Stimulated activated CD4-positive, alpha-beta T cell treated with anti-CD3 and anti-CD28 coated beads, Interleukin-4, amount 100 ng/mL, for 4 hours (primary cell): ENCODE measurements around the gene ZXDA.
"Not testable (repeated sequence)": the region's sequence is repeated elsewhere in the genome, so short reads cannot be mapped to it uniquely, and the experiment has no call there.

Experiments used
- DNase-seq, 2 experiments: peaks; one replicate each; pipeline ENCODE4 v3.0.0-alpha.2; 2020

ZXDA gene, protein sequence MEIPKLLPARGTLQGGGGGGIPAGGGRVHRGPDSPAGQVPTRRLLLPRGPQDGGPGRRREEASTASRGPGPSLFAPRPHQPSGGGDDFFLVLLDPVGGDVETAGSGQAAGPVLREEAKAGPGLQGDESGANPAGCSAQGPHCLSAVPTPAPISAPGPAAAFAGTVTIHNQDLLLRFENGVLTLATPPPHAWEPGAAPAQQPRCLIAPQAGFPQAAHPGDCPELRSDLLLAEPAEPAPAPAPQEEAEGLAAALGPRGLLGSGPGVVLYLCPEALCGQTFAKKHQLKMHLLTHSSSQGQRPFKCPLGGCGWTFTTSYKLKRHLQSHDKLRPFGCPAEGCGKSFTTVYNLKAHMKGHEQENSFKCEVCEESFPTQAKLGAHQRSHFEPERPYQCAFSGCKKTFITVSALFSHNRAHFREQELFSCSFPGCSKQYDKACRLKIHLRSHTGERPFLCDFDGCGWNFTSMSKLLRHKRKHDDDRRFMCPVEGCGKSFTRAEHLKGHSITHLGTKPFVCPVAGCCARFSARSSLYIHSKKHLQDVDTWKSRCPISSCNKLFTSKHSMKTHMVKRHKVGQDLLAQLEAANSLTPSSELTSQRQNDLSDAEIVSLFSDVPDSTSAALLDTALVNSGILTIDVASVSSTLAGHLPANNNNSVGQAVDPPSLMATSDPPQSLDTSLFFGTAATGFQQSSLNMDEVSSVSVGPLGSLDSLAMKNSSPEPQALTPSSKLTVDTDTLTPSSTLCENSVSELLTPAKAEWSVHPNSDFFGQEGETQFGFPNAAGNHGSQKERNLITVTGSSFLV

GRCh38 chrX:57910287-57910912 is at the start of gene ZXDA:
Gene ZXDA (minus strand): TSS chrX:57910458. CDS start chrX:57910420, 38 bp downstream.
- not testable (repeated sequence) for DNase-seq

GRCh38 chrX:57952320-57952678 is 42.0 kb upstream of the ZXDA start:
- DNase-seq = no peak

DNA sequence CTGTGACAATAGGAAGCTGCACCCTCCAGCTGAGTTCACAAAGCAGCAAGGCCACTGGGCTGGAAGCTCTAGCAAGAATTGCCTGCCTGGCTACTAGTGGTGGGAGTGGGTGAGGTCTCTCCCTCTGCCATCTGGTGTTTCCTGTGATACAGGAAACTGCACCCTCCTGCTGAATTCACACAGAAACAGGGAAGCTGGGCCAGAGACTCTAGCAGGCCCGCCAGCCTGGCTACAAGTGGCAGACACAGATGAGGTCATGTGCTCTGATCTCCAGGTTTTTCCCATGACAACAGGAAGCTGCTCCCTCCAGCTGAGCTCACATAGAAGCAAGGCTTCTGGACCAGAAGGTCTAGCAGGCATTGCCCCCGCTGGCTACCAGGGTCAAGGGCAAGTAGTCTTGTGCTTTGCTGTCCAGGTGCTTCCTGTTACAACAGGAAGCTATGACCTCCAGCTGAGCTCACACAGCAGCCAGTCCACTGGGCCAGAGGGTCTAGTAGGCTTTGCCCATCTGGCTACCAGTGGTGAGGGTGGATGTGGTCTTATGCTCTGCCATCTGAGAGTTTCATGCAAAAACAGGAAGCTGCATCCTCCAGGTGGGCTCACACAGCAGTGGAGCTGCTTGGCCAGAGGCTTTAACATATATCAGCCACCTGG is 41.5 kb upstream of the ZXDA start:
- DNase-seq = no peak

GRCh38 chrX:57933321-57933720 is 23.1 kb upstream of the ZXDA start:
- no peak for DNase-seq

DNA sequence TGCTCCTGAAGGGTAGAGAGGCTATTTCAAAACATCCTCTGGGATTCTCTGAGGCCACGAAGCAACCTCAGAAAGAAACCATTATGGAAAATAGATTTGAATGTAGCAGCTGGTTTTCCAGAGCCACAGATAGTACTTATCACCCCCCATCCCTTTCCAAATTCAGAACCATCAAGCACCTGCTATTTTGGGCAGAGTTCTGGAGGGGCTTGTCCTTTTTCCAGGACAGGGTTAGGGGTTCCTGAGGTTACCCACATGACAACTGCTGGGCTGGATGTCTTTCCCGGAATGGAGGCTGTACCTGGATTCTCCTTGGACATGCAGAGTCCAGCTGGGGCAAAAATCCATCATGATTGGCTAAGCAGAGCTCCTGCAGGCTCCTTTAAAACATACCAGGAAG is 22.0 kb upstream of the ZXDA start:
- no peak for DNase-seq

DNA sequence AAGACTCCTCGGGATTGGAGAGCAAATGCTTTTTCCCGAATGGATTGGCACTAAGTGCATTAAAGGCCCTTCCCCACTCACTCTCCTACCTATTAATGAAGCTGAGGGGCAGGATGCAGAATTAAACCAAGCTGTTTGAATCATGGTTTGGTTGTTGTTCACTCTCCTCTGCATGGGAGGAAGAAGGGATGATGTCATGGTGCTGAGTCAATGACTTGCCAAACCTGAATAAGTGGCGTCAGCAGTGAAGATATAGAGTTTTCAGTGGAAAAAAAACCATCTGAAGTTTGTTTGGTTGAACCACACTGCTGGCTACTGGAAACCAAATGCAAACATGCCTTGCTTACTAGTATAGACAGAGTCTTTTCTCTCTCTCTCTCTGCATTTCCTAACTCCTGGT is 19.8 kb upstream of the ZXDA start:
- DNase-seq = no peak

- DNase-seq = no peak
These were observed 19.1 kb upstream of the ZXDA start for GRCh38 chrX:57929373-57929772.

GRCh38 chrX:57925806-57926205 is 15.5 kb upstream of the ZXDA start:
- DNase-seq = no peak

GRCh38 chrX:57918750-57919436 is 8.6 kb upstream of the ZXDA start:
- DNase-seq = peak in 1 of 2 experiments; percentile 14

GRCh38 chrX:57915680-57916079 is 5.4 kb upstream of the ZXDA start:
- DNase-seq = no peak

DNA sequence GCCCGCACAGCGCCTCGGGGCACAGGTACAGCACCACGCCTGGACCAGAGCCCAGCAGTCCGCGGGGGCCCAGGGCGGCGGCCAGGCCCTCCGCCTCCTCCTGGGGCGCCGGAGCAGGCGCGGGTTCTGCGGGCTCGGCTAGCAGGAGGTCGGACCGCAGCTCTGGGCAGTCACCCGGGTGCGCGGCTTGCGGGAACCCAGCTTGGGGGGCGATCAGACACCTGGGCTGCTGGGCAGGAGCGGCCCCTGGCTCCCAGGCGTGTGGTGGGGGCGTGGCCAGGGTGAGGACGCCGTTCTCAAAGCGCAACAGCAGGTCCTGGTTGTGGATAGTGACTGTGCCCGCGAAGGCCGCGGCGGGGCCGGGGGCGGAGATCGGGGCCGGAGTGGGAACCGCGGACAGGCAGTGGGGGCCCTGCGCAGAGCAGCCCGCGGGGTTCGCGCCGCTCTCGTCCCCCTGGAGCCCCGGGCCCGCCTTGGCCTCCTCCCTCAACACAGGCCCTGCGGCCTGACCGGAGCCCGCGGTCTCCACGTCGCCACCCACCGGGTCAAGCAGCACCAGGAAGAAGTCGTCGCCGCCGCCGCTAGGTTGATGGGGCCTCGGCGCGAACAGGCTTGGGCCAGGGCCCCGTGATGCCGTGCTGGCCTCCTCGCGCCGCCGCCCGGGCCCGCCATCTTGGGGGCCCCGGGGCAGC is 517 bp downstream of the ZXDA start:
- peak in 1 of 2 experiments; percentile 12 for DNase-seq

GRCh38 chrX:57908972-57909594 is 1.2 kb downstream of the ZXDA start:
- not testable (repeated sequence) for DNase-seq

GRCh38 chrX:57906790-57907189 is 3.5 kb downstream of the ZXDA start:
- no peak for DNase-seq

GRCh38 chrX:57905141-57905540 is 5.1 kb downstream of the ZXDA start:
- no peak for DNase-seq

DNA sequence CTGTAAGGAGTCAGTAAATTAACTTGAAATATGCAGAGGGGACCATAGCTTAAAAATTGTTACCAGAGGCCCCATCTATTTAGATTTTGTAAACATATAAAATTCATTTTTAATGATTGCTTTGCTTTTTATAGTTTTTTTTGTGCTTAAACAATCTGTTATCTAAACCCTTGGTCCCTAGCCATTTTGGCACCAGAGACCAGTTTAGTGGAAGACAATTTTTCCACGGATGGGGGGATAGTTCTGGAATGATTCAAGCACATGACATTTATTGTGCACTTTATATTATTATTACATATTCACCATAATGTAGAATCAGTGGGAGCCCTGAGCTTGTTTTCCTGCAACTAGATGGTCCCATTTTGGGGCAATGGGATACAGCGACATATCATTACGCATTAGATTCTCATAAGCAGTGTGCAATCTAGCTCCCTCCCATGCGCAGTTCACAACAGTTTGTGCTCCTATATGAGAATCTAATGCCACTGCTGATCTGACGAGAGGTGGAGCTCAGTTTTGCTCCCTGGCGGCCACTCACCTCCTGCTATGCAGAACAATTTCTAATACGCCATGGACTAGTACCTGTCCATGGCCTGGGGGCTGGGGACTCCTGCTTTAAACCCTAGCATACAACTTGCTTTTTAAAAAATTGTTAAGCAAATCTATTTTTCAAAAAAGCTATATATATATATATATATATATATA is 5.9 kb downstream of the ZXDA start:
- DNase-seq = no peak

DNA sequence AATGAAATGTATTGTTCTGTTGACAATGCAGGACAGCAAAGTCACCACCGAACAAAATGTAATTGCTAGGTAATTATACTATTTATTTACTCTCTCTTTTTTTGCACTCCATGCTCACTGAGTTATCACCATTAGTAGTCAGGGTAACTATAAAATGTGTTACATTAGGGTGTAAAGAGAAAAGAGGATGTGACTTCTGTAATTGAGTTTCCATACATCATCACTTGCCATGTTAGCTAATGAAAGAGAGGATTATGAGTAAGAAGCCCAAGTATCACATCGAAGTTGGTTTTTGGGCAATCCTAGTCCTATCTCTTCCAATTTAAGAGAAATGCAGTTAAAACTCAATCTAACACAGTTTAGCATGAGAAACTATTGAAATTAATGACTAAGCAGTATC is 7.6 kb downstream of the ZXDA start:
- DNase-seq = no peak

GRCh38 chrX:57901466-57901865 is 8.8 kb downstream of the ZXDA start:
- no peak for DNase-seq

DNA sequence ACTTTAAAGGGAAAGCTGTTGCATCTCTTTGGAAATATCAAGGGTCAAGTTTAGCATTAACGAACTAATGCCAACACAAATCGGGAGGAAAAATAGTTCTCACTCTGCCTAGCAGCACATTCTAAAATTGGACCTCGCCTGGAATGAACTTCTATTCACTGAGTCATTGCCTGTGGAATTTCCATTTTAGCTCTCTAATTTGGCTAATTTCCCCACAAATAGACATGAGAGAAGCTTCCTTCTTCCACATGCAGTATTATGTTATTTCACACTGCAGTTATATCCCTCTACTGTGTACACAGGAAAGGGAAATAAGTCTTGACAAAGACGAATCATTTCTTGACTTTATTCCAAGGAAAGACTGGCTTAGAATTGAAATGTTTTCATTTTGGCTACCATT is 9.3 kb downstream of the ZXDA start:
- no peak for DNase-seq

- no peak for DNase-seq
These were observed 10.4 kb downstream of the ZXDA start for GRCh38 chrX:57899906-57900305.

GRCh38 chrX:57899064-57899463 is 11.2 kb downstream of the ZXDA start:
- no peak for DNase-seq

DNA sequence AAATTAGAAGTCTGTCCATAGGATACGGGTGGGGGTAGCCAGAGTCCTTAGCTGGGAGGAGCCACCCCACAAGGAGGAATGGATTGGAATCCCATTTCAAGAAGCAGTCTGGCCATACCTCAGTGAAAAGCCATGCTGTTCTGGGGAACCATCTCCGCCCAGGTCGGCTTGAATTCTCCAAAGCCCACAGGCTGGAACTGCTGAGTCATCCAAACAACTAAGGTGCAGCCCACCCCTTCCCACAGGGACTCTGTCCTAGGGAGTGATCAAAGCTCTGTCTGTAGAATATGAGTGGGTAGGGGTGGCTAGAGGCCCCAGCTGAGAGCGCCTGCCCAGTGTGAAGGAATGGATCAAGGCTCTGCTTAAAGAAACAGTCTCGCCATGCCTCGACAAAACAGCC is 38.8 kb downstream of the ZXDA start:
- no peak for DNase-seq
